NCI-H345 treated with DMSO at 0.1 percent for 48 hours (cell line): Measurements from ENCODE around the gene CENPA.
"Not testable (repeated sequence)": the region's sequence is repeated elsewhere in the genome, so short reads cannot be mapped to it uniquely, and the experiment has no call there.

ENCODE experiments used
- DNase-seq: peaks from one replicate; lab custom pipeline; 2025; ENCODE audit not compliant: unreplicated experiment; lab: John Stamatoyannopoulos, UW

CENPA gene

DNA sequence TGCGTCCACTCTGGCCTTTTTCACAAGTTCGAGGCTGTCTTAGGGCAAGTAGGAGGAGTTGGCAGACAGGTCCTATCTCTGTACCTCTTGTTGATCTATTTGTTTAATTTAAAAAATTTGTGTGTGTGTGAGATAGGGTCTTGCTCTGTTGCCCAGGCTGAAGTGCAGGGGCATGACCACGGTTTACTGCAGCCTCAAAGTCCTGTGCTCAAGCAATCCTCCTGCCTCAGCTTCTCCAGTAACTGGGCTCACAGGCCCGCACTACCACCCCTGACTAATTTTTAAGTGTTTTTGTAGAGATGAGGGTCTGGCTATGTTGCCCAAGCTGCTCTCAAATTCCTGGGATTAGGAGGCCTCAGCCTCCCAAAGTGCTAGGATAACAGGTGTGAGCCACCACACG is 26.0 kb upstream of the CENPA start:
- no peak for DNase-seq

- not testable (repeated sequence) for DNase-seq
Measured at GRCh38 chr2:26760991-26761390, 24.9 kb upstream of the CENPA start.

DNA sequence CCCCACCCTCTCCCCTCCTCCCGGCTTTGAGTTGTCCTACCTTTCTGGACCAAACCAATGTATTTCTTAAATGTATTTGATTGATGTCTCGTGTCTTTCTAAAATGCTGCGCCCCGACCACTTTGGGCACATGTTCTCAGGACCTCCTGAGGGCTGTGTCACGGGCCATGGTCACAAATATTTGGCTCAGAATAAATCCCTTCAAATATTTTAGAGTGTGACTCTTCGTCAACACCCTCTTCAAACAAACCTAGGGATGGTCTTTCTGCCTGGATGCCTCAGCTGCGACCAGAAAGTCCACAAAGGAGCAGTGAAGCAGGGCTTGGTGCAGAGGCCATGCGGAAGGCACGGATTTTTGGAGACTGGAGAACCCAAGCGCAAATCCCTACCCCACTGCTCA is 22.8 kb upstream of the CENPA start:
- DNase-seq: no peak

GRCh38 chr2:26764078-26764887 is 21.6 kb upstream of the CENPA start, which contains the start of gene SLC35F6:
Gene SLC35F6, plus strand, starts transcription at chr2:26764284. Its CDS starts 66 bp downstream, at chr2:26764350.
- DNase-seq: peak; percentile 64

GRCh38 chr2:26764906-26765305 is 20.9 kb upstream of the CENPA start:
- no peak for DNase-seq

DNA sequence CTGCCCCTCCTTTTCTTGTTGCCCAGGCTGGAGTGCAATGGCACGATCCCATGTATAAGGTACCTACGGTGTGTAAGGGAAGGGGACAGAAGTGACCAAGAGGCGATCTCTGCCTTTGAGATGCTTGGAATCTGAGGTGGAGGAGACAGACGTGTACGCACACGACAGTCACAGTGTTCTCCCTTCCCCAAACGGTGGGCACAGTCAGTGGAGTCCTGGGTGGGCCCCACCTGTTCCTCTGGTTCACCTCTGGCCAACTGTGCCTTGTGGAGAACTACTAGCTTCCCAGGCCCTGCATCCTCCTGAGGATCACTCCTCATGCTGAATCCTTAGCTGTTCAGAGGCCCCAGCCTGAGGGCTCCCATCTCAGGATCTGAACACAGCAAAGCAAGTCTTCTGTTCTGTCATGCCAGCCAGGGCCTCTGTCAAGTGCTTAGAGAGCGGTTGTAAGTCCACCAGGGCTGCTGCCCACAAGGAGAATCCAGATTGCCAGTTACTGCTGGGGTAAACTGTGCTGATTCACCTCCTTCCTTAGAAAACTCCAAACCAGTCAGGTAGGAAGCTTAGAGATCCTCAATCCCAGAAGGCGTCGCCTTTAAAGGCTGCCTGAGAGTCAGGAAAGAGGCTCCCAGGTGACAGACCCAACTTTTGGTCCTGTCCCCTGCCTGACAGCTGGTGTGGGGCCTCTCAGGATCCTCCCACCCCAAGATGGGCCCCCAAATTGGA is 20.2 kb upstream of the CENPA start:
- no peak for DNase-seq

- DNase-seq: no peak
Measured at GRCh38 chr2:26767129-26767528, 18.7 kb upstream of the CENPA start.

GRCh38 chr2:26767894-26768487 is 17.9 kb upstream of the CENPA start:
- DNase-seq: no peak

DNA sequence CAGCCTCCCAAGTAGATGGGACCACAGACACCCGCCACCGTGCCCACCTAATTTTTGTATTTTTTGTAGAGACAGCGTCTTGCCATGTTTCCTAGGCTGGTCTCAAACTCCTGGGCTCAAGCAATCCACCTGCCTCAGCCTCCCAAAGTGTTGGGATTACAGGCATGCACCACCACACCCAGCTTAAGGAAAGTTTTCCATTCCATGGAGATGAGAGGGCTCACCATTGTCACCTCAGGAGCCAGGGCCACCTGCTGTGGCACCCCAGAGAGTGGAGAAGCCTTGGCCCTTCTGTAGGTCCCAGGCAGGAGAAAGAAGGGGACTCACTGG is 17.1 kb upstream of the CENPA start:
- no peak for DNase-seq

GRCh38 chr2:26769089-26769761 is 16.6 kb upstream of the CENPA start:
- no peak for DNase-seq

GRCh38 chr2:26770986-26771586 is 14.8 kb upstream of the CENPA start:
- no peak for DNase-seq

GRCh38 chr2:26772064-26773001 is 13.5 kb upstream of the CENPA start:
- no peak for DNase-seq

- DNase-seq: no peak
Measured at GRCh38 chr2:26776195-26776800, 9.6 kb upstream of the CENPA start.

DNA sequence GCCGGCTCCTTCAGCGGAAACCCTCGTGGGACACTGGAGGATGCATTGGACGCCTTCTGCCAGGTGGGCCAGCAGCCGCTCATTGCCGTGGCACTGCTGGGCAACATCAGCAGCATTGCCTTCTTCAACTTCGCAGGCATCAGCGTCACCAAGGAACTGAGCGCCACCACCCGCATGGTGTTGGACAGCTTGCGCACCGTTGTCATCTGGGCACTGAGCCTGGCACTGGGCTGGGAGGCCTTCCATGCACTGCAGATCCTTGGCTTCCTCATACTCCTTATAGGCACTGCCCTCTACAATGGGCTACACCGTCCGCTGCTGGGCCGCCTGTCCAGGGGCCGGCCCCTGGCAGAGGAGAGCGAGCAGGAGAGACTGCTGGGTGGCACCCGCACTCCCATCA is 7.8 kb upstream of the CENPA start:
- no peak for DNase-seq

DNA sequence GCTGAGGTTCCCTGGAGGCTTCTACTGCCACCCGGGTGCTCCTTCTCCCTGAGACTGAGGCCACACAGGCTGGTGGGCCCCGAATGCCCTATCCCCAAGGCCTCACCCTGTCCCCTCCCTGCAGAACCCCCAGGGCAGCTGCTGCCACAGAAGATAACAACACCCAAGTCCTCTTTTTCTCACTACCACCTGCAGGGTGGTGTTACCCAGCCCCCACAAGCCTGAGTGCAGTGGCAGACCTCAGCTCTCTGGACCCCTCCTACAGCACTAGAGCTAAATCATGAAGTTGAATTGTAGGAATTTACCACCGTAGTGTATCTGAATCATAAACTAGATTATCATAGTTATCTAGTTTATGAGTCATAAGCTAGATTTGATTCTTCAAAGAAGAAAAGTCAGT is 7.3 kb upstream of the CENPA start:
- no peak for DNase-seq

DNA sequence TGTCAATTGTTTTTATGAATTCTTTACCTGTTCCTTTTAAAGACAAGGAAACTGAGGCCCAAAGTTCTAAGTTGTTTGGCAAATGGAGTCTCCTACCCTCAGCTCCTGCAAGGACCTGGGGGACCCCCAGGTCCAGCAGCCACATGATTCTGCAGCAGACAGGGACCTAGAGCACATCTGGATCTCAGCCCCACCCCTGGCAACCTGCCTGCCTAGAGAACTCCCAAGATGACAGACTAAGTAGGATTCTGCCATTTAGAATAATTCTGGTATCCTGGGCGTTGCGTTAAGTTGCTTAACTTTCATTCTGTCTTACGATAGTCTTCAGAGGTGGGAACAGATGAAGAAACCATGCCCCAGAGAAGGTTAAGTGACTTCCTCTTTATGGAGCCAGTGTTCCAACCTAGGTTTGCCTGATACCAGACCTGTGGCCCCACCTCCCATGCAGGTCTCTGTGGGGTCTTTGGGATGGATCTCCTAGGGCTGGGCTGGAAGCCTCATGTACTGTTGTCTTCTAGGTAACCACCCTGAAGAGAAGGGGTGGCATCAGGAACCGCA is 5.6 kb upstream of the CENPA start:
- no peak for DNase-seq

GRCh38 chr2:26782876-26783704 is 2.8 kb upstream of the CENPA start:
- DNase-seq: no peak

DNA sequence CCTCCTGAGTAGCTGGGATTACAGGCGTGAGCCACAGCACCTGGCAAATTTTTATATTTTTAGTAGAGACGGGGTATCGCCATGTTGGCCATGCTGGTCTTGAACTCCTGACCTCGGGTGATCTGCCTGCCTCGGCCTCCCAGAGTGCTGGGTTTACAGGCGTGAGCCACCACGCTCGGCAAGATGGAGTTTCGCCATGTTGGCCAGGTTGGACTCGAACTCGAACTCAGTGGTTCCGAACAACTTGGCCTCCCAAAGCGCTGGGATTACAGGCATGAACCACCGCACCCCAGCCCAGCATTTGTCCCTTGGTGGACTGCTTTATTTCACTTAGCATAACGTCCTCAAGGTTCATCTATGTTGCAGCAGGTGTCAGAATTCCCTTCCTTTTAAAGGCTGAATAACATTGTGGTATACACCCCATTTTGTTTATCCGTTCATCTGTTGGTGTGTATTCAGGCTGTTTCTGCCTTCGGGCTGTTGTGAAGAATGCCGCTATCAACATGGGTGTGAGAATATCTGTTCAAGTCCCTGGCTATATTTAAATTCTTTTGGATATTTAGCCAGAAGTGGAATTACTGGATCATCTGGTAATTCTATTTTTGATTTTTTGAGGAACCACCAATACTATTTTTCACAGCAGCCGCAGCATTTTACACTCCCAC is 1.2 kb upstream of the CENPA start:
- DNase-seq: no peak
